GM12874 (cell line): ENCODE data around the gene THRSP.

ENCODE experiments used
- CTCF ChIP-seq: IDR thresholded peaks from 2 replicates; pipeline ENCODE4 v1.5.1; 2011; ENCODE audit warnings: low read depth, mild to moderate bottlenecking, control low read depth, low read length, moderate library complexity; ENCODE audit not compliant: insufficient read depth

The THRSP gene

DNA sequence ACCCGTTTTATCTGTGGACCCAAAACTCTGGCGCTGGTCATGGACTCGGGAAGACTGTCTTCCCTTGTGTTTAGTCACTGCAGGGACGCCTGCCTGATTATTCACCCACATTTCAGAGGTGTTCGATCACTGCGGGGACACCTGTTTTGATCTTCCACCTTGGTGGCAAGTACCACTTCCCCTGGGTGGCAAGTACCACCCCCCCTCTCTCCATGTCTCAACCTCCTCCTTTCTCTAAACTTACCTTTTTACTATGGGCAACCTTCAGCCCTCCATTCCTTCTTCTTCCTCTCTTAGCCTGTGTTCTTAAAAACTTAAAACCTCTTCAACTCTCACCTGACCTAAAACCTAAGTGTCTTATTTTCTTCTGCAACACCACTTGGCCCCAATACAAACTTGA, 17.9 kb downstream of the THRSP start:
- TF ChIP-seq CTCF: no peak

DNA sequence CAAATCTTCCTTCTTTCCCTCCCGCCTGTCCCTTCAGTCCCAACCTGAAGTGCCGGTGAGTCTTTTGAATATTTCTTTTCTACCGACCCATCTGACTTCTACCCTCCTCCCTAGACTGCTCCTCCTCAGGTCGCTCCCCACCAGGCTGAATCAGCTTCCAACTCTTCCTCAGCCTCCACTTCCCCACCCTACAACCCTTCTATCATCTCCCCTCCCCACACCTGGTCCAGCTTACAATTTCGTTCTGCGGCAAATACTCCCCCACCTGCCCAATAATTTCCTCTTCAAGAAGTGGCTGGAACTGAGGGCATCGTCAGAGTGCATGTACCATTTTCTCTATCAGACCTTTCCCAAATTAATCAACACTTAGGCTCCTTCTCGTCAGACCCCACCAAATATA, 18.5 kb downstream of the THRSP start:
- no peak for TF ChIP-seq CTCF

DNA sequence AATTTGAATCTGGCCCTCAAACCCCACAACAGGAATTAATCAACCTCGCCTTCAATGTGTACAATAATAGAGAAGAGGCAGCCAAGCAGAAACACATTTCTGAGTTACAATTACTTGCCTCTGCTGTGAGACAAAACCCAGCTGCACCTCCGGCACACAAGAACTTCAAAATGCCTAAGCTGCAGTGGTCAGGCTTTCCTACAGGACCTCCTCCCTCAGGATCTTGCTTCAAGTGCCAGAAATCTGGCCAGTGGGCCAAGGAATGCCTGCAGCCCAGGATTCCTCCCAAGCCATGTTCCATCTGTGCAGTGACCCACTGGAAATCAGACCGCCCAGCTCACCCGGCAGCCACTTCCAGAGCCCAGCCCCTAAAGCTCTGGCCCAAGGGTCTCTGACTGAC, 19.4 kb downstream of the THRSP start:
- TF ChIP-seq CTCF: no peak

GRCh38 chr11:78085972-78086371, 22.3 kb downstream of the THRSP start:
- no peak for TF ChIP-seq CTCF

- no peak for TF ChIP-seq CTCF
These were observed 30.6 kb downstream of the THRSP start for GRCh38 chr11:78094250-78094649.

- no peak for TF ChIP-seq CTCF
These were observed 34.2 kb downstream of the THRSP start for GRCh38 chr11:78097666-78098385.

- TF ChIP-seq CTCF: no peak
These were observed 36.0 kb downstream of the THRSP start for GRCh38 chr11:78099666-78100065.

GRCh38 chr11:78100261-78100660, 36.6 kb downstream of the THRSP start:
- TF ChIP-seq CTCF: no peak
